Sigmoid colon (tissue), 7 donors: ENCODE measurements around the gene ORC6. TPM values are rescaled to one million over a fixed set of nuclear protein-coding genes. Genes with fewer than 3 reads are reported as not detected.

Experiments
- DNase-seq: peaks from one replicate; pipeline ENCODE4 v3.0.0-alpha.2; 2019
- H3K27ac ChIP-seq, 4 donors: fragments of 200-600 bp; sonication (generic); one replicate each; pipeline ENCODE4 v1.5.1; 2016 to 2019; ENCODE audit warnings: mild to moderate bottlenecking in 1 of 4
- H3K27me3 ChIP-seq, 3 donors: fragments of 200-600 bp; sonication (generic); one replicate each; pipeline ENCODE4 v1.5.1; 2019; ENCODE audit warnings: mild to moderate bottlenecking in 1 of 3
- H3K36me3 ChIP-seq, 4 donors: fragments of 200-600 bp; sonication (generic); one replicate each; pipeline ENCODE4 v1.5.1; 2016 to 2019
- H3K4me1 ChIP-seq, 4 donors: fragments of 200-600 bp; sonication (generic); one replicate each; pipeline ENCODE4 v1.5.1; 2017 to 2019
- H3K4me3 ChIP-seq, 4 donors: fragments of 200-600 bp; sonication (generic); one replicate each; pipeline ENCODE4 v1.5.1; 2017 to 2019; ENCODE audit warnings: mild to moderate bottlenecking in 2 of 4, moderate library complexity in 1 of 4
- H3K9me3 ChIP-seq, 4 donors: fragments of 200-600 bp in 3 of 4; sonication (generic) in 3 of 4; one replicate each; pipeline versions ENCODE4 v1.5.1 to v1.6.1; 2013 to 2019
- CTCF ChIP-seq, 4 experiments: fragments of 450-650 bp in 3 of 4; fragments of 200-600 bp in 1 of 4; IDR thresholded peaks; one replicate each; pipeline ENCODE4 v1.5.1; 2016 to 2019; ENCODE audit warnings: antibody characterized with exemption in 4 of 4, mild to moderate bottlenecking in 3 of 4, moderate library complexity in 2 of 4
- EP300 ChIP-seq, 4 donors: sonication (generic); formaldehyde crosslinking; IDR thresholded peaks; one replicate each; pipeline ENCODE4 v1.6.1; 2017; ENCODE audit warnings: antibody characterized with exemption in 4 of 4
- POLR2A ChIP-seq, 2 donors: fragments of 450-650 bp; IDR thresholded peaks; one replicate each; pipeline ENCODE4 v1.6.1; 2016; ENCODE audit warnings: antibody characterized with exemption in 2 of 2, mild to moderate bottlenecking in 2 of 2, moderate library complexity in 2 of 2
- POLR2AphosphoS5 ChIP-seq, 4 donors: sonication (generic); formaldehyde crosslinking; IDR thresholded peaks; one replicate each; pipeline ENCODE4 v1.6.1; 2017; ENCODE audit warnings: antibody characterized with exemption in 4 of 4
- WGBS, 2 donors: extraction: QIAGEN DNeasy Blood & Tissue Kit; methylation state at CpG; one replicate each; pipeline ENCODE4 v1.1.7; 2013; 5-methylcytosine and 5-hydroxymethylcytosine counted together
- intact Hi-C: fragments of 100-400 bp; cut with DNase I; formaldehyde crosslinking; loops from one replicate; pipeline ENCODE4 v1.15.1; 2023
- polyA plus RNA-seq, 3 donors: library from polyadenylated mRNA; stranded (reverse); fragments of 200-250 nt; gene quantifications; one replicate each; pipeline ENCODE4 v1.2.3, GENCODE V29; 2013
- total RNA-seq, 4 donors: library from RNA; depleted of rRNA; stranded (reverse); fragments of >200 nt; gene quantifications; one replicate each; pipeline ENCODE4 v1.1.0, GENCODE V29; 2016
- donor health status: healthy with polysubstance abuse.
- donor health status: Bipolar disorder and iron deficiency.
- donor health status: healthy.

Gene ORC6
- total and polyA plus RNA-seq, 7 donors: 0.33 to 9.2 (median 2.4) TPM

DNA sequence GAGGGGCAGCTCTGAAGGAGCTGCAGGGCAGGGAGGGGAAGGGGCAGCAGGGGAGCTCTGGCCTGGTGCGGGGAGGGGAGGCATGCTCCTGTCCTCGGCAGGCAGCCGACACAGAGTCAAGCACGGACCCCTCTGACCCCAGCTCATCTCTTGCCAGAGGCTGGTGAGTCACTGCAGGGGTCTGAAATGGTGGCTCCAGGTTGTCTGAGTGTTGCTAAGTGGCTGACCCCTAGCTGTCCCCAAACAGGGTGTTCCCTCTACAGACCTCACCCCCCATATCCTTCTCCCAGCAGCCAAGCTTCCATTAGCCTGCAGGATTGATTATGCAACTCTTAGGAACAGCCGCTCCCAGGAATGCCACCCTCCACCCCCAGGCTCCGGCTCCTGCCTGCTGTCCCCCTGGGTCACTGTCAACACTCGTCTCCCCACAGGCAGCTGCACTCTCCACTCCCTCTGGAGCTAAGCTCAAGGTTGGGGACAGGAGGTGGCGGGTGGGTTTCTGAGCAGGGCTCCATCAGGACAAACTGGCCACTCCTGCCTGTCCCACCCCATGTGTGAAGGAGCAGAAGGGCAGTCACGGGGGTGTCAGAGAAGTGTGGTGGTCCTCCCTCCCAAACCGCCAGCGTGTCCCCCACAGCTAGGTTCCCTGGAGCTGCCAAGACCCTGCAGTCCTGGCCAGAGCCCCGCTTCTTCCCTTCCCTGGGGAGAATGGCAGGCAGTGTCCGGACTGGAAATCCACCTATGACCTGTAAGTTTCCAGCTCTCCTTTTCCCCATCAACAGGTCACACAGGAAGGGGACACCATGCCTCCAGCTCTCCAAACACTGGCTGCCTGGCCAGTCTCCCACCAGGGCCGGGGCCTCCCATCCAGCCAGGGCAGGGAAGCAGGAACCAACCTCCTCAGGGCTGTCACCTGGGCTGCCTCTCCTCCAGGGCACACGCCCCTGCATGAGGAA lies 57.6 kb downstream of the ORC6 start:
- Histone ChIP-seq H3K9me3 (no peaks in the 10 kb centered on the region), H3K36me3 (no peaks in the 10 kb centered on the region), H3K4me3 (no peak overlapping the region), H3K4me1 (peaks cover 0 to 5% (median 0%) of the 10 kb centered on the region in 4 donors), H3K27ac (no peak overlapping the region), H3K27me3 (no peaks in the 10 kb centered on the region)
- WGBS, 2 donors: 78 to 84% methylated on average over 15 of the region's 15 CpGs
- no peak for DNase-seq
- TF ChIP-seq EP300 (IDR thresholded peaks at IDR 0.05) (no peak), POLR2AphosphoS5 (IDR thresholded peaks at IDR 0.05) (no peak), CTCF (IDR thresholded peaks at IDR 0.05) (no peak), POLR2A (IDR thresholded peaks at IDR 0.05) (no peak)
- intact Hi-C loops: no loop called here

Other genes with a start within 250 kb of the ORC6 start
- gene SHCBP1, start 68.3 kb upstream of the ORC6 start, total RNA-seq: under 1 TPM; 0.36 to 0.83 (median 0.60) TPM
- gene SHCBP1, start 68.3 kb upstream of the ORC6 start, polyA plus RNA-seq: 1 to 10 TPM in 2 of 3 donors, under 1 TPM in 1; 0.60 to 6.8 (median 1.8) TPM
- gene VPS35, start 481 bp upstream of the ORC6 start, total RNA-seq: 10 to 100 TPM; 44.4 to 61.8 (median 59.2) TPM
- gene VPS35, start 481 bp upstream of the ORC6 start, polyA plus RNA-seq: 10 to 100 TPM; 28.7 to 43.7 (median 43.2) TPM
- under 1 TPM in 3 of 4 donors, not detected in 1; under 0.01 to 0.16 (median 0.14) TPM for gene MYLK3, start 58.7 kb downstream of the ORC6 start, total RNA-seq
- under 1 TPM; under 0.01 to 0.07 (median under 0.01) TPM for gene MYLK3, start 58.7 kb downstream of the ORC6 start, polyA plus RNA-seq
- gene C16orf87, start 141.5 kb downstream of the ORC6 start, total RNA-seq: 10 to 100 TPM in 2 of 4 donors, 1 to 10 TPM in 2; 5.0 to 10.5 (median 8.7) TPM
- 1 to 10 TPM; 5.1 to 6.0 (median 5.9) TPM for gene C16orf87, start 141.5 kb downstream of the ORC6 start, polyA plus RNA-seq
- 10 to 100 TPM in 2 of 4 donors, 1 to 10 TPM in 2; 3.3 to 17.1 (median 10.7) TPM for gene GPT2, start 194.7 kb downstream of the ORC6 start, total RNA-seq
- gene GPT2, start 194.7 kb downstream of the ORC6 start, polyA plus RNA-seq: 10 to 100 TPM; 12.6 to 28.7 (median 27.4) TPM